SK-N-MC (cell line): ENCODE measurements around the gene PRSS12.

Source experiments
- FOXP2 ChIP-seq: optimal IDR thresholded peaks from 2 replicates; pipeline ENCODE3; 2011; ENCODE audit warnings: mild to moderate bottlenecking, moderate library complexity; ENCODE audit not compliant: insufficient read depth; ENCODE audit errors: extremely low read length, control extremely low read depth
- POLR2AphosphoS5 ChIP-seq: IDR thresholded peaks from 2 replicates; pipeline ENCODE4 v1.6.1; 2012; ENCODE audit warnings: mild to moderate bottlenecking, low read depth, low read length, borderline replicate concordance

GRCh38 chr4:118353534-118354030 lies 779 bp upstream of the PRSS12 start:
- no peak for TF ChIP-seq POLR2AphosphoS5
- TF ChIP-seq FOXP2 = no peak
